Vagina (tissue), 2 donors: Measurements from ENCODE around the gene RAPGEF3.

Experiments used
- POLR2A ChIP-seq, 2 donors: fragments of 450-650 bp; IDR thresholded peaks; one replicate each; pipeline ENCODE4 v1.6.1; 2017; ENCODE audit warnings: antibody characterized with exemption in 2 of 2, mild to moderate bottlenecking in 2 of 2, moderate library complexity in 2 of 2
- TF ChIP-seq, protein P1 (sequence below), 3 experiments: fragments of 450-650 bp in 2 of 3; fragments of 200-600 bp in 1 of 3; sonication (generic) in 1 of 3; IDR thresholded peaks; one replicate each; pipeline ENCODE4 v1.5.1; 2017 to 2019; ENCODE audit warnings: antibody characterized with exemption in 3 of 3, mild to moderate bottlenecking in 2 of 3, moderate library complexity in 2 of 3

DNA sequence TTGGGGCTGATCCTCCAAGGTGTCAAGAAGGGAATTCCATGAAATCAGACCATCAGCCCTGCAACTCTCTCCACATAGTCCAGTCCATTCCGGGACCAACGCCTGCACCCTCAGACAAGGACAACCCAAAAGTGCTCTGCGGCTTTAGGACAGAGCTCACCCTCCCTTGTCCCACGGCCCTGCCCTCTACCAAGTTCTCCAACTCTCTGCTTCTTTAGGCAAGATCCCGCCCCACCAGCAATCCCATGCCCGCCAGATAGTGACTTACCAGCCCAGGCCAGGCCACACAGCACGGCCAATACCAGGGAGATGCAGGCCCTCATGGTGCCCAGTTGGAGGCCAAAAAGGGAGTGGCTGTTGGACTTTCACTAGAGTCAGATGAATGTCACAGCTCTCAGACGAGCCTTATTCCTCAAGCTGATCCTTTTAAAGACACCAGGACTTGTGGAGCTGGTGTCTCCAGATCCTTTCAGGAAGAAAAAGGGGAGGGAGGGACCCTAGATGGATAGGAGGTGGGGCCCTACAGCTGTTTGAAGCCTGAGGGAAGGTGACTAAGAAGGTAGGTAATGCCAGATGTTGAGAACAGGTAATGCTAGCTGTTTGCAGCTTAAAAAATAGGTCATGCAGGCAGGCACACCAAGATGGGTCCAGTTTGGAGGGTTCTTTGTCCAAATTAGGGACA is 33.4 kb downstream of the RAPGEF3 start, which contains the start of gene ENDOU:
- no peak for TF ChIP-seq POLR2A (IDR thresholded peaks at IDR 0.05)
- TF ChIP-seq, protein P1, sequence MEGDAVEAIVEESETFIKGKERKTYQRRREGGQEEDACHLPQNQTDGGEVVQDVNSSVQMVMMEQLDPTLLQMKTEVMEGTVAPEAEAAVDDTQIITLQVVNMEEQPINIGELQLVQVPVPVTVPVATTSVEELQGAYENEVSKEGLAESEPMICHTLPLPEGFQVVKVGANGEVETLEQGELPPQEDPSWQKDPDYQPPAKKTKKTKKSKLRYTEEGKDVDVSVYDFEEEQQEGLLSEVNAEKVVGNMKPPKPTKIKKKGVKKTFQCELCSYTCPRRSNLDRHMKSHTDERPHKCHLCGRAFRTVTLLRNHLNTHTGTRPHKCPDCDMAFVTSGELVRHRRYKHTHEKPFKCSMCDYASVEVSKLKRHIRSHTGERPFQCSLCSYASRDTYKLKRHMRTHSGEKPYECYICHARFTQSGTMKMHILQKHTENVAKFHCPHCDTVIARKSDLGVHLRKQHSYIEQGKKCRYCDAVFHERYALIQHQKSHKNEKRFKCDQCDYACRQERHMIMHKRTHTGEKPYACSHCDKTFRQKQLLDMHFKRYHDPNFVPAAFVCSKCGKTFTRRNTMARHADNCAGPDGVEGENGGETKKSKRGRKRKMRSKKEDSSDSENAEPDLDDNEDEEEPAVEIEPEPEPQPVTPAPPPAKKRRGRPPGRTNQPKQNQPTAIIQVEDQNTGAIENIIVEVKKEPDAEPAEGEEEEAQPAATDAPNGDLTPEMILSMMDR (IDR thresholded peaks at IDR 0.05), result no peak
